ENCODE measurements around the gene AGAP1.
"Not testable (repeated sequence)": the region's sequence is repeated elsewhere in the genome, so short reads cannot be mapped to it uniquely, and the experiment has no call there.

Gene AGAP1

GRCh38 chr2:235596272-235596671 lies 102.4 kb downstream of the AGAP1 start:
- DNase-seq: no peak

DNA sequence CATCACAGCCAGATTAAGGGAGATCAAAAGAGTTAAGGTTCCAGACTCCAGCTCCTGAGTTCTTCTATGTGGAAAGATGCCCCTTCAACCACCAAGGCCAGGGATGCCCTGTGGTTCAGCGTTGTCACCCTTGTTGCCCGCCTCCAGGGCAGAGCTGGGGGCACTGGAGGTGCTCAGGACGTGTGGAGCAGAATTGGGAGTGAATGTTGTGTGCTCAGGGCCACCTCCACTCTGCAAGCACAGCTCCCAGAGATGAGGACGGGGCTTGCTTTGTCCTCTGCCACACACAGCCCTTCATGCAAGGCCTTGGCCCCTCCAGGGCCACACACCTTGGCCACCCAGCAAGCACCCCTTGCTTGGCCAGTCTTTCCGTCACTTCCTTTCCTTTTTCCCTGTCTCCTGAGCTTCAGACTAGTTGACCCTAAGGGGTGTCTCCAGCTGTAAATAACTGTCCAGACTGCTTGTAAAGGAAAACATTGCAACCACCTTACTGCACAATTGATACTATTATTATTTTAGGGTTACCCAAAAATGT lies 103.3 kb downstream of the AGAP1 start:
- no peak for DNase-seq

GRCh38 chr2:235598026-235598425 lies 104.2 kb downstream of the AGAP1 start:
- DNase-seq: no peak

GRCh38 chr2:235598532-235599531 lies 105.0 kb downstream of the AGAP1 start:
- no peak for DNase-seq

DNA sequence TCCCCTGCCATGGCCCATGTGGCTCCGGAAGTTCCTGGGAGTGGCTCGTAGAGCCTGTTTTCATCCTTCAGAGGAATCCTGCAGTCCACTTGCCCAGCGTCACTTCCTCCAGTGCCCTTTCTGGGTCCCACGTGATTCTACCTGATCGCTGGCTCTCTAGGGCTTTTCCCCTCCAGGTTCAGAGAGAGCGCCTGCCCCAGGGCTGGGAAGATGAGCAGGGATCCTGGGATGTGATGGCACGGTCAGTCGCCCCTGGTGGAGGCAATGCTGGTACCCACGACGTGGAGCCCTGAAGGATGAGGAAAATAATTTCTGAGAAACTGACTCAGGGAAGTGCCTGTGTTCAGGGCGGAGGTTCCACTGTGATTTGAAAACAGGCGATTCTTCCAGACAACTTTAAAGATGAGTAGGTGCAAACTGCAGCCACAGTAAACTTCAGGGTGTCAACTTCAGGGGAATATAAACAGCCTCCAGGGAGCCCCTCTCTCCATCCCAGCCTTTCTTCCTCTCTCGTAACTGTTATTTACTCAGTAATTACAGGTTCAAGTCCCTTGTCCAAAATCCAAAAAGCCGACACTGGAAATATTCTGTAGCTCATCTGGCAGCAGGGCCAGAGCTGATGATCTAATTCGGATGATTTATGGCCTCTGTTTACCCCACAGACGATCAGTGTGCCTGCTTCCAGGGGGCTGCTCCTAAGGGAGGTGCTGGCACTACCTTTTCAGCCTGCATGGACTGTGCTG lies 105.9 kb downstream of the AGAP1 start:
- DNase-seq: no peak

DNA sequence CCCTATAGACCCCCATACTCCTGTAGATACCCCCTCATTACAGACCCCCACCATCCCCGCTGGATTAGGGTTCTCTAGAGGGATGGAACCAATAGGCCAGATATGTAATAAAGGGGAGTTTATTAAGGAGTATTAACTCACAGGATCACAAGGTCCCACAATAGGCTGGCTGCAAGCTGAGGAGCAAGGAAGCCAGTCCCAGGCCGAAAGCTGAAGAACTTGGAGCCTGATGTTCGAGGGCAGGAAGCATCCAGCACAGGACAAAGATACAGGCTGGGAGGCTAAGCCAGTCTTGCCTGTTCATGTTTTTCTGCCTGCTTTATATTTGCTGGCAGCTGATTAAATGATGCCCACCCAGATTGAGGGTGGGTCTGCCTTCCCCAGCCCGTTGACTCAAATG lies 106.6 kb downstream of the AGAP1 start:
- no peak for DNase-seq

GRCh38 chr2:235600926-235601325 lies 107.1 kb downstream of the AGAP1 start:
- DNase-seq: no peak

DNA sequence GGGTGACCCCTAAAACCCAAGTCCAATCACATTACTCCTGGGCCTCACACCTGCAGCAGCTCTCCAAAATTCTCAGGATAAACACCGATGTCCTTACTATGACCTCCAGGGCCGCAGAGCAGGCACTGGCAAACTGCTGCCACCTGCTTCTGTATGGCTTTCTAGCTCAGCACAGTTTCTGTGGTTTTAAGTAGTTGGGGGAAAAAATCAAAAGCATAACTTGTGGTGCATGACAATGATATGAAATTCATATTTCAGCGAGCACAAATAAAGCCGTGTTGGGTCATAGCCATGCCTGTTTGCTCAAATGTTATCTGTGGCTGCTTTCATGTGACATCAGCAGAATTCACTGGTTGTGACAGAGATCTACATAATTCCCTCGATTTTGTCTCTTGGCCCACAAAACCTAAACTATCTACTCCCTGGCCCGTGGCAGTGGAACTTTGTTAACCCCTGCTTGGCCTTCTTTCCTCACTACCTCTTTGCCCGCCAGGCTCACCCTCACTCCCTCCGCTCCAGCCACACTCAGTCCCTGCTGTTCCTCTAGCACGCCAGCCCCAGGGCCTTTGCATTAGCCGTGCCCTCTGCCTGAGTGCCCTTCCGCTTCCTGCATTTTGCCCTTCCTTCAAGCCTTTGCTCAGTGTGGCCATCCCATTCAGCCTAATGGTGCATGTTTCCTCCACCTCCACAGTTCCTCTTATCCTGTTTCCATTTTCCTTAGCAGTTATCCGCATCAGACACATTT lies 108.3 kb downstream of the AGAP1 start:
- no peak for DNase-seq

DNA sequence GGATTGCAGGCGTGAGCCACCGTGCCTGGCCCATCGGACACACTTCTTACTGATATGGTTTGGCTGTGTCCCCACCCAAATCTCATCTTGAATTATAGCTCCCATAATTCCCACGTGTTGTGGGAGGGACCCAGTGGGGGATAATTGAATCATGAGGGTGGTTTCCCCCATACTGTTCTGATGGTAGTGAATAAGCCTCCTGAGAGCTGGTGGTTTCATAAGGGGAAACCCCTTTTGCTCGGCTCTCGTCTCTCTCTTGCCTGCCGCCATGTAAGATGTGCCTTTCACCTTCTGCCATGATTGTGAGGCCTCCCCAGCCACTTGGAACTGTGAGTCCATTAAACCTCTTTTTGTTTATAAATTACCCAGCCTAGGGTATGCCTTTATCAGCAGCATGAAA lies 109.1 kb downstream of the AGAP1 start:
- DNase-seq: not testable (repeated sequence)

- DNase-seq: no peak
Measured at GRCh38 chr2:235603659-235604058, 109.8 kb downstream of the AGAP1 start.

- DNase-seq: no peak
Measured at GRCh38 chr2:235605312-235606003, 111.6 kb downstream of the AGAP1 start.

DNA sequence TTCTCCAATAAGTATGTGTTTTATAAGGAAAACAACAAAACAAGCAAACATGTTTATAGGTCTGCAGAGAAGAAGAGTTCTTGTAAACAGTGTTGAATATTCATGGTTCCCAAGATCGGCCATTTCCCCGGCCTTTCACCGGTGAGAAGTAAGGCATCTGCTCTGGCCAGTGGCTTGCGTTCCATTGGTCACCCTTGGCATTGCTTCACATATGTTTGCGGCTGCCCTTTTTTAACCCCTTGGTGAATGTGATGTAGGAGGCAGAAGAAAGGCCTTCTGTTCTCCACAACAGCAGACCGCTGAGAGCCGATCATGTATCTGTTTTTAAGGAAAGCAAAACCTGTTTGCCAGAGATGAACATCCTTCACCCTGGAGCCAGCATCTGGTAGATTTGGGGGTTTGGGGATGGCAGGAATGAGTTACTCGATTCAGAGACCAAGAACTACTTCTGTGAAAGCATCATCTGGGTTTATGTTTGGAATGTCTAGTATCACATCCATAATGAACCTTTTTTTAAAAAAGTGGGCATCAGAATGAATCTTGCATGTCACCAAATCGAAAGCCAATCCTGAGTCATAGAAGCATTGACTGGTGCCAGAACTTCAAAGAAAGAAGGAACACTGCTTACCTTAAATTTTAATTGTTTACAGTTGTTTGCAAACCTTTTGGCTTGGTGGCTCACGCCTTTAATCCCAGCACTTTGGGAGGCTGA lies 112.3 kb downstream of the AGAP1 start:
- DNase-seq: no peak

- DNase-seq: no peak
Measured at GRCh38 chr2:235607546-235608199, 113.8 kb downstream of the AGAP1 start.

DNA sequence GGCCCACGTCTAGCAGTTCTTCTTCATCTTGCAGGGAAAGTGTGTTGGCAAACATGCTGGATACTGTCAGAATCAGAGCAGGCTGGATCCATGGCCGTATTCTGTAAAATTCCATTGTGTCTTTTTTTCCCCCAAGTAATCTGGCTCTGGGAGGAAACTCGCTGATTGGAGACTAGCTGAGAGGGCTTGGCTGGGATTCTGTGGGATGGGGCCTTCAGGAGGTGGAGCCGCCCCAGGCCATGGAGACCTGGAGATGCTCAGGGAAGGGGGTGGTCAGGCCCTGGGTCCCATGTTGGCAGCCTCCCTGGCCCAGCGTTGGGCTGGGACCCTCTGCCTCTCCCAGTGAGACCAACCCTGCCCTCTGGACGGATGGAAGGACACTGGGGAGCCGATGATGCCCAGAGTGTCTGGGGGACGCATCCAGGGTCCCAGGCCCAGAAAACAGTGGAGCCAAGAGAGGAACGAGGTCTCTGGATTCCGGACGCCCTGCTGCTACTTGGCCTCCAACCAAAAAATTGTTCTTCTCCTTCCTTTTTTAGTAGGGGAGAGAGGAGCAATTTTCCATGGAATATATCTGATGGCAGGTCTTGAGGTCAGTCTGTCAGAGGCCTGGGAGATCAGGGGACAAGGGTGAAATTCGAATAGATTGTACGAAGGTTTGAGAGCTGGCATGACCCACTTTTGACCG lies 114.5 kb downstream of the AGAP1 start:
- no peak for DNase-seq

- DNase-seq: no peak
Measured at GRCh38 chr2:235609321-235609720, 115.5 kb downstream of the AGAP1 start.

- no peak for DNase-seq
Measured at GRCh38 chr2:235609746-235610145, 115.9 kb downstream of the AGAP1 start.

GRCh38 chr2:235610696-235611257 lies 116.9 kb downstream of the AGAP1 start:
- no peak for DNase-seq

DNA sequence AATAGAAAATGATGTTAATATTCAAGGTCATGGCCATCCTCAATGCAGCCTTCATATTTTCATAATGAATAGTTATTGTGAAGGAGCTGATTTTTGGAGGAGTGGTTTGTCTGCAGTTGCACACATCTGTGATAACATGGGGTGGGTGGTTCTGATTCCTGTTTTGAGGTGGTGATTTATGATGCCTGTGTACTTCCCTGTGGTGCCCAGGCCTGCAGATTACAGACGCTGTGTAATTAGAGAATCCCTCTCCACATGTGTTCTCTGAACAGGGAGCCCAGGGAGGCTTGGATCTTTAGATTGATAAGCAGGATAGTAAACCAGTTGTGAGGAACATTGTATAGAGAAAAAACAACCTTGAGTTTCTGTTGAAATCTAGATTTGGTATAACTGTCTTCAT lies 117.5 kb downstream of the AGAP1 start:
- no peak for DNase-seq

DNA sequence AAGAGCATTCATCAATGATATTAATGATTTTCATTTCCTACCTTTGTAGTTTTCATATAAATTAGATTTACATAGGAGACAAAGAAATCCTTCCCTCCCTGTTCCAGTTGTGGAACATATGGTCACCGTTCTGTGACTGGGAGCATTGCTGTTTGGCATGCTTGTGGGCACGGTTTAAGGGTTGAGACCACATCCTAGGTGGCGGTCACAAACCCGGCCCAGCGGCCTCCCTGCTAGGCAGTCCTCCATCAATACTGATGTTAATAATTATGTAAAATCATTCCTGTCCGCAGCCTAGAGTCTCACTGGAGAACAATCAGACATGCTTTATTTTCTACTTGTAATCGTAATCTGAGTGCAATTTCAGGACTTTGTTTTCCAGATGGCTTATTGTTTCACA lies 117.9 kb downstream of the AGAP1 start:
- DNase-seq: no peak
